Stimulated activated CD8-positive, alpha-beta memory T cell treated with anti-CD3 and anti-CD28 coated beads, Interleukin-7, amount 100 ng/mL, for 1 hour (primary cell): ENCODE measurements around the gene CAGE1.
"Not testable (repeated sequence)": the region's sequence is repeated elsewhere in the genome, so short reads cannot be mapped to it uniquely, and the experiment has no call there.

Experiments
- DNase-seq, 2 donors: peaks; one replicate each; pipeline ENCODE4 v3.0.0-alpha.2; 2020; ENCODE audit warnings: low read depth in 2 of 2

CAGE1 gene

GRCh38 chr6:7409740-7410139 lies 20.2 kb upstream of the CAGE1 start:
- DNase-seq: no peak

DNA sequence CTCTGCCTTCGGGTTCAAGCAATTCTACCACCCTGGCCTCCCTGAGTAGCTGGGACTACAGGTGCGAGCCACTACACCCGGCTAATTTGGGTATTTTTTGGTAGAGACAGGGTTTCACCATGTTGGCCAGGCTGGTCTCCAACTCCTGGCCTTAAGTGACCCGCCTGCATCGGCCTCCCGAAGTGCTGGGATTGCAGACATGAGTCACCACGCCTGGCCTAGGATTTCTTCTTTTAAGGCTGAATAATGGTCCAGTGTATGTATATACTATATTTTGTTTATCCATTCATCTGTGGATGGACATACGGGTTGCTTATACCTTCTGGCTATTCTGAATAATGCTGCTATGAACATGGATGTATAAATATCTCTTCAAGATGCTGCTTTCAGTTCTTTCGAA lies 17.2 kb upstream of the CAGE1 start:
- no peak for DNase-seq

- no peak for DNase-seq
Measured at GRCh38 chr6:7404546-7404945, 15.0 kb upstream of the CAGE1 start.

- DNase-seq: no peak
Measured at GRCh38 chr6:7402716-7403115, 13.2 kb upstream of the CAGE1 start.

DNA sequence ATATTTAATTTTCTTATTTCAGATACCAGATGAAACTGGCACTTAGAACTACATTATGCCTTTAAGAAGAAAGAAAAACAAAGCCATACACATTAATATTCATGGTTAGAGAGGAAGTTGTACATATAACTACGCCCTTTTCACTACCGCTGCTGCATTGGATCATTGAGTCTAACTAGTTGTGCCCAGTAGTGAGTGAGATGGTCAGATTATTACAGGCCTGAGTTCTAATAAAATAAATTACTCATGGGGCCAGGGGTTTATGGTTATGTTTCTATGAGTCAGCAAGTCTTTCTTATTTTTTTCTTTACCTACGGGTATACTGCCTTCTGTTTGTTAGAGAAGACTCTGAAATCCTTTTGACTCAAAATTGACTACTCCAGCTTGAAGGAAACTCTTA lies 11.5 kb upstream of the CAGE1 start:
- no peak for DNase-seq

DNA sequence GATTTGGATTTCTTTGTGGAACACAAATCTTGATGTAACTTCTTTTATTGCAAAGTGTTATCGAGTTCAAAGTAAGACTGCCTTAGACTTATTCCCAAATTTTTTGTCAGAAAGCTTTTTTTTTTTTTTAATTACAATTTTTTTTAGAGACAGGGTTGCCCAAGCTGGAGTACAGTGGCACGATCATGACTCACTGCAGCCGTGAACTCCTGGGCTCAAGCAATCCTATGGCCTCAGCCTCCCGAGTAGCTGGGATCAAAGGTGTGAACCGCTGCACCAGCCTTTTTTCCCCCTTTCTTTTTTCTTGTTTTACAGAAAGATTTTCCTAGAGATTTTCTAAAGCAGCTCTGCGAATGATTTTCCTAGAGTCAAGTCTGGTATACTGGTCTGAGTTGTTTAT lies 2.9 kb upstream of the CAGE1 start:
- no peak for DNase-seq

DNA sequence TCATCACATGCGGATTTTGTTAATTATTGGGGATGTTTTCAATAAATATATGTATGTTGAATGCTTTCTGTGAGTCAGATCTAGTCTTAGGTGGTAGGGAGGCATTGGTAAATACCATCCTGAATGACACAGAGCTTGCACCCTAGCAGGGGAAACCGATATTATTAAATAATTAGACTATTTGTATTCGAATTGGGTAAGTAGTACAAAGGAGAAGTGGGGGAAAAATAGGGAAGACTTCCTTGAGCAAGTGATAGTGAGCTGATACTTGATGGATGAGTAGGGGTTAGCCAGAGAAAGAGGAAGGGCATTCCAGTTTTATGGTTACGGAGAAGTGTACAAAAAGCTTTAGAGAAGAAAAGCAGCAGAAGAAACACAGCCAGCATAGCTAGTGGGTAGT lies 1.6 kb upstream of the CAGE1 start:
- DNase-seq: no peak

DNA sequence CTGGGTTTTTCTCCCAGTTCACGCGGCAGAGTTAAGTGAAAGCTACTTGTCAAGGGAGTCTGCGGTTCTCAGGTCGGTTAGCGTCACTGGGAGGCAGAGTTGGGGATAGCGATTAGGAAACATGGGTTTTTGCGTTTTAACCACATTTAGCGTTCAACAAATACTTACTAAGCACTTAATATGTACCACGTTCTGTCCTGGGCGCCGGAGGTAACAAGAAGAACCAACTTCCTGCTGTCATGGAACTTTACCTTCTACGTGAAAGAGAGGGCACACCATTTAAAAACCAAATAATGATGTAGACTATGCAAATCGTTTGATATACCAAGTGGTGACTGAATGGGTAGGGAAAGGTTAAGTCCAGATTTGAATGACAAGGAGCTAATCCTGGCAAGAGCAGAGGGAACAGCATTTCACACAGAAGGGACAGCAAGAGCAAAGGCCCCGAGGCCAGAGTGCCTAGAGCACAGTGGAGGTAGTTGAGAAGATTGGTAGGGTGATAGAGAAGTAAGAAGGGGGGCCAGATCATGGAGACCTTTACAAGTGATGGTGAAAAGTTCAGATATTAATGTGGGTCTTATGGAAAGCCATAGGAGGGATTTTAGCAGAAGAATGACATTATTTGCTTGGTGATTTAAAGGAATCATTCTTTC lies 810 bp upstream of the CAGE1 start:
- DNase-seq: peak in 1 of 2 donors; percentile 13

DNA sequence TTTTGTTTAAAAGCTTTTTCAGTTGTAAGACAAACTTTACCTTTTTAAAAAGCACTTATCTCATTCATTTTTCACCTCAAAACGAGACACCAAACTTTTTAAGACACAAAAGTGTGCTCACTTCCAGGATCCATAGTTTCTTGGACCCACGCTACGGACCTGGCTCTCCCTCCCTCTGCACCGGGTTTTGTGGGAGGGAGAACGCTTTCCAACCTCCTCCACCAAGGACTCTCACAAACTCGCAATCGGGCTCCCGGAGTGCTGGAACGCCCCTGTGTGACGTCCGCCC lies 436 bp downstream of the CAGE1 start:
- no peak for DNase-seq

GRCh38 chr6:7381092-7381491 lies 8.4 kb downstream of the CAGE1 start:
- DNase-seq: no peak

DNA sequence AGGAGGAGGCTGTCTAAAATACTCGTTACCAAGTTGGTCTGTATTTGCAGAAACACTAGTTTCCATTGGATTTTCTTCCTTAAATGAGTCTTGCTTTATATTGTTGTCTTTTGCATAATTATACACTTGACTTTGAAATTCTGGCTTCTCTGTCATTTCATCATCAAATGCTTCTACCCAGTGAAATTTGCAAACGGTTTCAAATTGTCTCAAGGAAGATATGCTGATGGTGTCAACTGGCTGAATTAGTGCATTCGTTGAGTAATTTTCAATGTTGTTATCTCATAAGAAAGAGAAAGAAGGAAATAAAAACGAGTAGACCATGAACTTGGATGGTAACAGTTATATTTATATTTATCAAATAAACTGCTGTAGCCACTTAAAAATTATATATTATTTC lies 10.8 kb downstream of the CAGE1 start:
- no peak for DNase-seq

GRCh38 chr6:7377961-7378360 lies 11.6 kb downstream of the CAGE1 start:
- no peak for DNase-seq

- DNase-seq: no peak
Measured at GRCh38 chr6:7373739-7374138, 15.8 kb downstream of the CAGE1 start.

DNA sequence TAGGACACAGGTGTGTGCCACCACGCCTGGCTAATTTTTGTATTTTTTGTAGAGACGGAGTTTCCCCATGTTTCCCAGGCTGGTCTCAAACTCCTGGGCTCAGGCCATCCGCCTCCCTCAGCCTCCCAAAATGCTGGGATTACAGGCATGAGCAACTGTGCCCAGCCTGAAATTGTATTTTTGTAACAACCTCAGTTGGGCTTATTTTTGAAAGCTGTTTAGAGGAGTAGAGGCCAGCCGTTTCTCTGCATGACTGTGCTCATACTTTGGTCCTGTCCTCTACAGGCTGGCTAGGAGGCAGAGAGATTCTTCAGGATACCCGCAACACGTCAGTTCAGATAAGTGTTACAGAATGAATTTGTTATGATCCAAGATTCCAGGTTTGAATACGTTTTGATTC lies 22.1 kb downstream of the CAGE1 start:
- no peak for DNase-seq

- DNase-seq: not testable (repeated sequence)
Measured at GRCh38 chr6:7351916-7352315, 37.6 kb downstream of the CAGE1 start.

- DNase-seq: not testable (repeated sequence)
Measured at GRCh38 chr6:7350591-7350990, 39.0 kb downstream of the CAGE1 start.

DNA sequence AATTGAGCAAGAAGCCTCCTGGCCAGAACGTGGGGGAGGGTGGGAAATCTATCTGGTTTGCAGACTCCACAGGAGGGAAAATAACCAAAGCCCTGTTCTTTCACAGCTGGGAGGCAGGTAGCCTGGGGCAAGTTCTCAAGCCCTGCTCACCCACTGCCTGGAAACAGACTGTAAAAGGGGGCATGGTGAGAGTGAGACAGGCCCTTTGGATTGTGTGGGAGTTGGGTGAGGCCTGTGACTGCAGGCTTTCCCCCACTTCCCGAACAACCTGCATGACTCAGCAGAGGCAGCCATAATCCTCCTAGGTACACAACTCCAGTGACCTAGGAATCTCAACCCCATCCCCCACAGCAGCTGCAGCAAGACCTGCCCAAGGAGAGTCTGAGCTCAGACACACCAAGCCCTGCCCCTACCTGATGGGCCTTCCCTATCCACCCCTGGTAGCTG lies 42.0 kb downstream of the CAGE1 start:
- DNase-seq: not testable (repeated sequence)

DNA sequence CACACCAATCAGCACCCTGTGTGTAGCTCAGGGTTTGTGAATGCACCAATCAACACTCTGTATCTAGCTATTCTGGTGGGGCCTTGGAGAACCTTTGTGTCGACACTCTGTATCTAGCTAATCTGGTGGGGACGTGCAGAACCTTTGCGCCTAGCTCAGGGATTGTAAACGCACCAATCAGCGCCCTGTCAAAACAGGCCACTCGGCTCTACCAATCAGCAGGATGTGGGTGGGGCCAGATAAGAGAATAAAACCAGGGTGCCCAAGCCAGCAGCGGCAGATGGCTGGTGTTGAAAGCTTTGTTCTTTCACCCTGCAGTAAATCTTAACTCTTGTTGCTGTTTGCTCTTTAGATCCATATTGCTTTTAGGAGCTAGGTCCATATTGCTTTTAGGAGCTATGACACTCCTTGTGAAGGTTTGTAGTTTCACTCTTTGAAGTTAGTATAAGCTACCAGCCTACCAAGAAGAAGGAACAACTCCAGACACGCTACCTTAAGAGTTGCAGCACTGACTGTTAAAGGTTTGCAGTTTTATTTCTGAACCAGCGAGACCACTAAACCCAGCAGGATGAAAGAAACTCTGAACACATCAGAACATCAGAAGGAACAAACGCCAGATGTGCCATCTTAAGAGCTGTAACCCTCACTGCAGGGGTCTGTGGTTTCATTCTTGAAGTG lies 44.6 kb downstream of the CAGE1 start:
- DNase-seq: not testable (repeated sequence)

- no peak for DNase-seq
Measured at GRCh38 chr6:7343546-7344475, 45.7 kb downstream of the CAGE1 start.

DNA sequence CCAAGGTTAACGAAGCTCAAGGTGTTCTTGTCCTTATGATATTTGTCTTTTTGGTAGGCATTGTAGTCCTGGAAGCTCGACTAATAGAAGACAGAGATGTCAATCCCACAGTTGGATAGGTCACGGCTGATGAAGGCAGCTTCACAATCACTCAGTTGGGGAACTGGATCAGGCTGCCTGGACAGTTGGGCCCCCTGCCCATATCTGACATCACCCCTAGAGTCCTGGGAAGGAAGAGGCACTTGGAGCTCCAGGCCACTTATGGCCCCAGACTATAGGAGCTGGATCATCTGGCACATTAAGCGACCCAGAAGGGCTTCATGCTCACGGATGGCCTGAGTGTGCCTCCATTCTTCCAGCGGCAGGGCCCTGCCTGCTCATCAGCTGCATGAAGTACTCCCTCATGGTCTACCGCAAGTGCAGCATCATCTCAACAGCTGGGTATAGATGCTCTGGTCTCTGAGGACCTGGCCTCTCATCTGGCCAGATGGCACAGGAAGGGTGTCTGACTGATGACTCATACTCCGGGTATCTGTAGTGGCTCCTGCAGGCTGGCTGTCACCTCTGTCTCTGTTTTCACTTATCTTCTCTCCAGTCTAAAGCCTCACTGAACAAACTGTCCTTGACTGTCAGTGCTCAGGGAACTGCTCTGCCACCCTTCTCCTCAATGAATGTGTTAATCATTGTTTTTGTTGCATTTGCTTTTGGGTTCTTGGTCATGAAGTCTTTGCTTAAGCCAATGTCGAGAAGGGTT lies 47.4 kb downstream of the CAGE1 start:
- no peak for DNase-seq

GRCh38 chr6:7341271-7341670 lies 48.3 kb downstream of the CAGE1 start:
- DNase-seq: no peak
